Effector CD8-positive, alpha-beta T cell (primary cell): ENCODE results near the gene CBFA2T3.
"Not testable (repeated sequence)": the region's sequence is repeated elsewhere in the genome, so short reads cannot be mapped to it uniquely, and the experiment has no call there.

Experiments used
- DNase-seq: peaks from one replicate; lab custom pipeline; 2025; lab: John Stamatoyannopoulos, UW

Gene CBFA2T3

DNA sequence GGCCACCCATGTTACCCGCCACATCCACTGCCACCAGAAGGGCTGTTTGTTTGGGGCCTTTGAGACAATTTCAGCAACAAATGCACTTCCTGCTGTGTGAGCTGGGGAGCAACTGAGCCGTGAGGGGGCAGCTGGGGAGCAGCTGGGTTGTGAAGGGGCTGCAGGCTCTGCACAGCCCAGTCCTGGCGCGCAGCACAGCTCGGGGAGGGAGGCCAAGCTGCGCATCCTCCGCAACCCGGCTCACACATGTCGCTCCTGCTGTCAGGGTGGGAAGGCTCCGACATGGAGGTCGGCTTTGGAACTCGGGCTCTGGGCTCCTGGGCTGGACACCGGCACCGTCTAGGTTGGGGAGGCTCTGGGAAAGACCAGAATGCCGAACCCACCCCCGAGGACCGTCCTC is 53.6 kb downstream of the CBFA2T3 start:
- no peak for DNase-seq

DNA sequence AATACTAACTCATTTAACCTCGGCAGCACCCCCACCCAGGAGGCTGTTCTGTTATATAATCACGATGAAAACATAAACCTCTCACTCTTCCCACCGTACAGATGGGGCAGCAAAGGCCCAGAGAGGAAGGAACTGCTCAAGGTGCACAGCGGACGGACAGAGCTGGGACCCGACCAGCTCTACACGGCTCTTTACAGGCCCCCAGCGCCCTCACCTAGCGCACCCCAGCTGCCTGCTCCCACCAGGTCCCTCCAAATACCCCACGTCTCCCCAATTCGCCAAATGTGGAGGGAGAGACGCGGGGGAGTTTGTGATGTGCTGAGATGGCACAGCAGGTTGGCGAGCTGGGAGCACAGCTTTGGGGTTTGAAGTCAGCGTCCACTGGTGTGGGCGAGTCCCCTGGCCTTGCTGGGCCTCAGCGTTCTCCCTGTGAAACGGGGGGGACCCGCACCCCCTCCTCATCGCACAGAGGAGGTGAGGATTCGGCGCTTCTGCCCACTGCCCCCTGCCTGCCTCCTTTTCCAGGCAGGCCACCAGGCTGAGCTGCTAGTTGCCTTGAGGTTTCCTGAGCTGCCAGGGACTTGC is 54.1 kb downstream of the CBFA2T3 start:
- no peak for DNase-seq

DNA sequence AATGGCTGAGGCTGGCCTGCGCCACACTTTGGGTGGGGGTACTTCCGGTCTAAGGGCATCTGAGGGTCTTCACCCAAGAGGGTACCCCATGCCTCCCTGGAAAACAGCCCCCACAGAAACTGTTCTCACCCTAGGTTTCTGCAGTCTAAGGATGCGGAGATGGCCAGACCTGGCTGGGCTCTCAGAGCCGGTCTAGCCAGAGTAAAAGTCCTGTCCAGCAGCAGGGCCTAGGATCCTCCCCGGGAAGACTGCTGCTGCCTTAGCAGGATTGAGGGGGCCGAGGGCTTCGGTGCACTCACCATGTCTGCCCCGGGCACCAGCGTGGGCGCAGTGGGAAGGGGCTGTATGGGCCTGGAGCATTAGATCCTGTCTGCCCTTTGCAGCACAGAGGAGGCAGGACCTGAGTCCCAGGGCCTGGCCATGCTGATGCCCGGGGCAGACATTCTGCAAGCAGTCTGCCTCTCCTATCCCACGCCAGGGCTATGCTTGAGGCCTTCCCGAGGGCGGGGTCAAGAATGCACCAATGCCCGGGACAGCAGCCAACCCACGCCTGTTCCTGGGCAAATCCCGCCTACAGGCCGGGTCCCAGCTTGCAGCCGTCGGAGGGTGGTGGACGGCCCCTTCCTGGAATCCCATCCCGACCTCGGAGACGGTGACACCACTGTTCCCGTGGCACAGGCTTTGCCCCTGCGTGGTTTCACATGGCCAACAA is 54.7 kb downstream of the CBFA2T3 start:
- no peak for DNase-seq

- no peak for DNase-seq
Measured at GRCh38 chr16:88921591-88921990, 55.4 kb downstream of the CBFA2T3 start.

GRCh38 chr16:88920618-88921590 is 56.1 kb downstream of the CBFA2T3 start:
- peak; percentile 5 for DNase-seq

GRCh38 chr16:88919936-88920335 is 57.1 kb downstream of the CBFA2T3 start:
- DNase-seq, result no peak

- not testable (repeated sequence) for DNase-seq
Measured at GRCh38 chr16:88918896-88919295, 58.1 kb downstream of the CBFA2T3 start.

DNA sequence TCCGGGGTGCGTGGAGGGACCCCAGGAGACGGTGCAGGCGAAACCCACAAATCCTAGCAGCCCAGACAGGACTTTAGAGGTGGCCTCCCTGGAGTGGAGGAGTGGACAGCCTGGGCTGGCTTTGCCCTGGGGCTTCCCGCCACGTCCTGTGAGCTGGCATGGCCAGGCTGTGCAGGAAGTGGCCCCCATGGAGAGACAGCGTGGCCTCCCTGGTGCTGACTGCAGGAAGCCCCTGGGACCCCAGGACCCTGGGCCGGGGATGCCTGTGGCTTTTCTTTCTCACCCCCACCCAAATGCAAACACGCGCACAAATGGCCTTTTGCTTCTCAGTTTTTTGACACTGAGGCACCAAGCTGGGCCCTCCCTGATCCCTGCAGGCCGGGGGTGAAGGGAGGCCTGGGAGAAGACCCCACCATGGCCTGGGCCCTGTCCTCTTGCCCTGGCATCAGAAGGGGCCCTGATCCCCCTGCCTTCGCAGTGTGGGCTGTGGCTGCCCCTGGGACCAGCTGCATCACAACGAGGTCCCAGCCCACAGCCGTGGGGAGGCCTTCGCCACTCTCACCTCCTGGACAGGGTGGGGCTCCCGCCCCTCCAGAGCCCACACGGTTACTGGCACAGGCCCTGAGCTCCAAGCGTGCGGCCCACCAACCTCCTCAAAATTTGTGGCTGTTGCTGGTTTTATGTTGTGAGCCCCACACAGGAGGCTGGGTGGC is 58.9 kb downstream of the CBFA2T3 start:
- no peak for DNase-seq

GRCh38 chr16:88917146-88917914 is 59.7 kb downstream of the CBFA2T3 start:
- no peak for DNase-seq

GRCh38 chr16:88915639-88916327 is 61.2 kb downstream of the CBFA2T3 start:
- DNase-seq, result no peak

DNA sequence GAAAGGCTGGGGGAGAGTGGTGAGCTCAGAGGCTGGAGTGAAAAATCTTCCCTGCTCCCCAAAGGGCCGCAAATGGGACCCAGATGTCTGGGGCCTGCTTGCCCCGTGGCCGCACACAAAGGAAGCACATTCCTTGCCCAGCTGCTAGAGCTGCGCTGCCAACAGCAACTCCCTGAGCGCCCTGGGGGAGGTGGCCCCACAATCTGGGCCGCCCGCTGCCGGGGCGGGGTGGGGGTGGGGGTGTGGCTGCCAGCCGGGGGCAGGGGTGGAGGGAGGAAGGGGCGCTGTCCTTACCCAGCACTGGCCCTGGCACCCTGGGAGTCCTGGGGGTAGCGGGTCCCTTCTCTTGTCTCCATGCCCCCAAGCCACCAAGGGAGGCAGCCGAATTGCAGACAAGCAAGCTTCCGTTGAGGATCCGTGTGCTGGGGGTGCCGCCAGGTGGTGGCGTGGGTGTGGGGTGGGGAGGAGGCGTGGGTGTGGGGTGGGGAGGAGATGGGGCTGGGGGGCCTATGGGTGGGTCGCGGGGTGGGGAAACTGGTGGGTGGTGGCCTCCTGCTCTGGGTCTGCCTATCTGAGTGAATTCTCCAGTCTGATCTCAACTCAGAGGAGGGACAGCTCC is 62.1 kb downstream of the CBFA2T3 start:
- DNase-seq, result no peak

GRCh38 chr16:88913870-88914269 is 63.1 kb downstream of the CBFA2T3 start:
- no peak for DNase-seq

GRCh38 chr16:88913001-88913612 is 63.9 kb downstream of the CBFA2T3 start:
- no peak for DNase-seq

GRCh38 chr16:88912556-88912955 is 64.5 kb downstream of the CBFA2T3 start:
- DNase-seq, result no peak

- no peak for DNase-seq
Measured at GRCh38 chr16:88911946-88912310, 65.1 kb downstream of the CBFA2T3 start.

DNA sequence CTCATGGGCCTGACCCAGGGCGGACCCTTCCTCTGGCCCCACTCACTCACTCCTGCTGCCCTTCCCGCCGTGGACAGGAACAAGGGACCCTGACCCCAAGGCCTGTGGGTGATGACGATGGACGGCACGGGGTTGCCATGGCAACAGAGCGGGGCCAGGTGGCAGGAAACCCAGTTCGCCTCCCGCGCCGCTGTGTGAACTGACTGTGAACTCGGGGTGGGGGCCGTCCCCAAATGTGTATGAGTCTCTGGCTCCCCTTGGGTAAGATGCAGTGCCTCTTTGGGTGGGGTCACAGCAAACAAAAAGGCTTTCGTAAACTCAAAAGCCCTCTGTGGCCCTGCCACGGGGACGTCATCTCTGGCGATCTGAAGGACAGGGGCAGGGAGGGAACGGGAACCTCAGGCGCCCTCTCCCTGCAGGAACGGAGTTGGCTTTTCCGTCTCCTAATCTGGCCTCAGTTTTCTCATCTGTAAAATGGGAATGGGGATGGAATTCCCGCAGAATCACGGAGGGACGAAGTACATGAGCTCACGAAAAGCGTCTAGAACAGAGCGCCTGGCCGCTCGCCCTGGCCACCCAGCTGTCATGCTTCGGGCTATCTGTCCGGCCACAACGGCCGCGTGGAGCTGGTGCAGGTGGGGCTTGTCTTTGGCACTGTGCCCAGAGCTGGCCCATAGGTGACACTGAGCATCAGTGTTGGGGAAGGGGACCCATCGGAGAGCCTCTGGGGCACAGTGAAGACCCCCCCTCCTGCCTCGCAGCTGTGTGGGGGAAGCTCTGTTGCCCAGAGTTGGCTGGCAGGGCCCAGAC is 65.7 kb downstream of the CBFA2T3 start:
- DNase-seq, result no peak

- DNase-seq, result no peak
Measured at GRCh38 chr16:88910284-88911135, 66.5 kb downstream of the CBFA2T3 start.
